Vagina (tissue), 2 donors: ENCODE measurements around the gene ZBTB21. TPM values are rescaled to one million over a fixed set of nuclear protein-coding genes. Genes with fewer than 3 reads are reported as not detected.

Source experiments
- DNase-seq, 2 donors: peaks; one replicate each; pipeline ENCODE4 v3.0.0-alpha.2; 2017; ENCODE audit errors: extremely low spot score in 2 of 2
- H3K27ac ChIP-seq: fragments of 200-600 bp; sonication (generic); one replicate; pipeline ENCODE4 v1.5.1; 2019
- H3K27me3 ChIP-seq: fragments of 200-600 bp; sonication (generic); one replicate; pipeline ENCODE4 v1.5.1; 2019
- H3K36me3 ChIP-seq, 2 donors: fragments of 200-600 bp; sonication (generic); one replicate each; pipeline ENCODE4 v1.5.1; 2017 to 2019
- H3K4me1 ChIP-seq: fragments of 200-600 bp; sonication (generic); one replicate; pipeline ENCODE4 v1.5.1; 2019
- H3K4me3 ChIP-seq, 2 donors: fragments of 200-600 bp; sonication (generic); 1 replicate in 1 of 2; 2 replicates in 1 of 2; pipeline ENCODE4 v1.5.1; 2016 to 2019
- H3K9me3 ChIP-seq: fragments of 200-600 bp; sonication (generic); one replicate; pipeline ENCODE4 v1.5.1; 2019
- CTCF ChIP-seq, 3 experiments: fragments of 450-650 bp in 2 of 3; fragments of 200-600 bp in 1 of 3; sonication (generic) in 1 of 3; IDR thresholded peaks; one replicate each; pipeline ENCODE4 v1.5.1; 2017 to 2019; ENCODE audit warnings: antibody characterized with exemption in 3 of 3, mild to moderate bottlenecking in 2 of 3, moderate library complexity in 2 of 3
- POLR2A ChIP-seq, 2 donors: fragments of 450-650 bp; IDR thresholded peaks; one replicate each; pipeline ENCODE4 v1.6.1; 2017; ENCODE audit warnings: antibody characterized with exemption in 2 of 2, mild to moderate bottlenecking in 2 of 2, moderate library complexity in 2 of 2
- POLR2AphosphoS5 ChIP-seq, 2 donors: sonication (generic); formaldehyde crosslinking; IDR thresholded peaks; one replicate each; pipeline ENCODE4 v1.9.0; 2017; ENCODE audit warnings: antibody characterized with exemption in 2 of 2, mild to moderate bottlenecking in 2 of 2, low read depth in 1 of 2; ENCODE audit not compliant: insufficient read depth in 1 of 2
- intact Hi-C: fragments of 100-400 bp; cut with DNase I; formaldehyde crosslinking; loops from one replicate; pipeline ENCODE4 v1.15.1; 2023
- total RNA-seq: library from RNA; depleted of rRNA; stranded (reverse); fragments of >200 nt; gene quantifications from one replicate; pipeline ENCODE4 v1.2.3, GENCODE V29; 2016

The ZBTB21 gene
- total RNA-seq, 1 donor from 2014 or later, result 16.7 TPM

- Histone ChIP-seq H3K27ac (peak overlapping the region; percentile 79), H3K36me3 (no peaks in the 10 kb centered on the region), H3K9me3 (no peaks in the 10 kb centered on the region), H3K4me3 (no peak overlapping the region), H3K27me3 (no peaks in the 10 kb centered on the region), H3K4me1 (peaks cover 51% of the 10 kb centered on the region)
- TF ChIP-seq POLR2AphosphoS5 (IDR thresholded peaks at IDR 0.05; ENCODE audit: insufficient read depth in 1 of 2, low read depth in 1 of 2) (peak in 1 of 2 donors; percentile 8), CTCF (IDR thresholded peaks at IDR 0.05) (no peak)
- intact Hi-C loops, result loop anchor here (10.0 kb wide), 1 partner anchor 46 kb away; no protein-coding TSS in a partner anchor
- no peak for DNase-seq
Measured at GRCh38 chr21:41958886-41959563, 51.1 kb downstream of the ZBTB21 start.

GRCh38 chr21:41957991-41958766 is 52.0 kb downstream of the ZBTB21 start:
- DNase-seq, result no peak
- intact Hi-C loops, result loop anchor here (10.0 kb wide), 1 partner anchor 47 kb away; no protein-coding TSS in a partner anchor
- Histone ChIP-seq H3K27me3 (no peaks in the 10 kb centered on the region), H3K4me1 (peaks cover 54% of the 10 kb centered on the region), H3K4me3 (no peak overlapping the region), H3K27ac (peak overlapping the region; percentile 79), H3K36me3 (no peaks in the 10 kb centered on the region), H3K9me3 (no peaks in the 10 kb centered on the region)
- TF ChIP-seq POLR2AphosphoS5 (IDR thresholded peaks at IDR 0.05; ENCODE audit: insufficient read depth in 1 of 2, low read depth in 1 of 2) (peak; percentile 66 to 78), CTCF (IDR thresholded peaks at IDR 0.05) (peak in 2 of 3 experiments; percentile 22 to 40), POLR2A (IDR thresholded peaks at IDR 0.05) (no peak)

GRCh38 chr21:41956926-41957729 is 53.0 kb downstream of the ZBTB21 start:
- peak overlapping the region; percentile 79 for H3K27ac ChIP-seq
- intact Hi-C loops, result loop anchor here (10.0 kb wide), 1 partner anchor 48 kb away; no protein-coding TSS in a partner anchor
- H3K4me1 ChIP-seq, result peaks cover 64% of the 10 kb centered on the region
- TF ChIP-seq CTCF (IDR thresholded peaks at IDR 0.05), result no peak
- no peak for TF ChIP-seq POLR2AphosphoS5 (IDR thresholded peaks at IDR 0.05; ENCODE audit: insufficient read depth in 1 of 2, low read depth in 1 of 2)
- no peak for TF ChIP-seq POLR2A (IDR thresholded peaks at IDR 0.05)
- H3K4me3 ChIP-seq, result no peak overlapping the region
- H3K36me3 ChIP-seq, result no peaks in the 10 kb centered on the region
- no peak for DNase-seq
- H3K9me3 ChIP-seq, result no peaks in the 10 kb centered on the region
- no peaks in the 10 kb centered on the region for H3K27me3 ChIP-seq

GRCh38 chr21:41955516-41955915 is 54.6 kb downstream of the ZBTB21 start:
- intact Hi-C loops, result loop anchor here (10.0 kb wide), 1 partner anchor 49 kb away; no protein-coding TSS in a partner anchor
- DNase-seq, result no peak
- H3K27ac ChIP-seq, result no peak overlapping the region
- H3K4me1 ChIP-seq, result peaks cover 73% of the 10 kb centered on the region
- H3K27me3 ChIP-seq, result no peaks in the 10 kb centered on the region
- TF ChIP-seq CTCF (IDR thresholded peaks at IDR 0.05) (no peak), POLR2A (IDR thresholded peaks at IDR 0.05) (no peak), POLR2AphosphoS5 (IDR thresholded peaks at IDR 0.05; ENCODE audit: insufficient read depth in 1 of 2, low read depth in 1 of 2) (no peak)
- H3K36me3 ChIP-seq, result no peaks in the 10 kb centered on the region
- H3K9me3 ChIP-seq, result no peaks in the 10 kb centered on the region
- no peak overlapping the region for H3K4me3 ChIP-seq
